GM23248 (cell line): Measurements from ENCODE around the gene GBF1. TPM values are rescaled to one million over a fixed set of nuclear protein-coding genes. Genes with fewer than 3 reads are reported as not detected.
A peak's percentile ranks its signal among the peaks of the same experiment; 100 is the strongest.

ENCODE experiments used
- DNase-seq: peaks from one replicate; pipeline ENCODE4 v3.0.0-alpha.2; 2015
- H2AFZ ChIP-seq: fragments of 200-600 bp; sonication (generic); 2 replicates; pipeline ENCODE4 v1.6.1; 2016; ENCODE audit warnings: antibody characterized with exemption
- H3F3A ChIP-seq: fragments of 200-600 bp; sonication (generic); 2 replicates; pipeline ENCODE4 v1.6.1; 2016; ENCODE audit warnings: mild to moderate bottlenecking, antibody characterized with exemption, mixed run types; ENCODE audit not compliant: insufficient read depth
- H3K27ac ChIP-seq: fragments of 200-600 bp; sonication (generic); 2 replicates; pipeline ENCODE4 v1.5.1; 2016; ENCODE audit warnings: mild to moderate bottlenecking
- H3K27me3 ChIP-seq: fragments of 200-600 bp; sonication (generic); replicated peaks from 2 replicates; pipeline ENCODE4 v1.6.1; 2016; ENCODE audit warnings: mild to moderate bottlenecking; ENCODE audit not compliant: insufficient read depth
- H3K36me3 ChIP-seq: fragments of 200-600 bp; sonication (generic); 2 replicates; pipeline ENCODE4 v1.6.1; 2016; ENCODE audit warnings: low read depth, mild to moderate bottlenecking
- H3K4me1 ChIP-seq: fragments of 200-600 bp; sonication (generic); 2 replicates; pipeline ENCODE4 v1.6.1; 2016; ENCODE audit warnings: mild to moderate bottlenecking; ENCODE audit not compliant: insufficient read depth
- H3K4me2 ChIP-seq: fragments of 200-600 bp; sonication (generic); one replicate; pipeline ENCODE4 v1.6.1; 2016; ENCODE audit warnings: mild to moderate bottlenecking; ENCODE audit not compliant: unreplicated experiment
- H3K4me3 ChIP-seq: fragments of 200-600 bp; sonication (generic); 2 replicates; pipeline ENCODE4 v1.5.1; 2016; ENCODE audit warnings: mild to moderate bottlenecking
- H3K79me2 ChIP-seq: fragments of 200-600 bp; sonication (generic); 2 replicates; pipeline ENCODE4 v1.6.1; 2016; ENCODE audit warnings: mild to moderate bottlenecking; ENCODE audit not compliant: insufficient read depth
- H3K9ac ChIP-seq: fragments of 200-600 bp; sonication (generic); 2 replicates; pipeline ENCODE4 v1.6.1; 2016; ENCODE audit warnings: mild to moderate bottlenecking
- H3K9me2 ChIP-seq: fragments of 200-600 bp; sonication (generic); 2 replicates; pipeline ENCODE4 v1.6.1; 2016; ENCODE audit warnings: mixed run types, mild to moderate bottlenecking, moderate library complexity; ENCODE audit not compliant: insufficient read depth
- H3K9me3 ChIP-seq: fragments of 200-600 bp; sonication (generic); one replicate; pipeline ENCODE4 v1.6.1; 2017; ENCODE audit warnings: low read depth
- H4K20me1 ChIP-seq: fragments of 200-600 bp; sonication (generic); 2 replicates; pipeline ENCODE4 v1.6.0; 2016; ENCODE audit not compliant: insufficient read depth
- EZH2 ChIP-seq: fragments of 200-600 bp; sonication (generic); IDR thresholded peaks from 2 replicates; pipeline ENCODE4 v1.6.1; 2018; ENCODE audit warnings: antibody characterized with exemption, mild to moderate bottlenecking; ENCODE audit not compliant: insufficient read depth, poor library complexity, severe bottlenecking
- EZH2phosphoT487 ChIP-seq: fragments of 200-600 bp; sonication (generic); IDR thresholded peaks from 2 replicates; pipeline ENCODE4 v1.6.1; 2018; ENCODE audit warnings: antibody characterized with exemption, moderate library complexity, mild to moderate bottlenecking, low read depth; ENCODE audit not compliant: insufficient read depth
- WGBS, 2 experiments: methylation state at CpG; one replicate each; pipeline ENCODE4 v1.1.6; 2015 to 2017; ENCODE audit warnings: low lambda C conversion rate in 2 of 2, low coverage in 1 of 2; ENCODE audit errors: missing lambda C conversion rate in 2 of 2; 5-methylcytosine and 5-hydroxymethylcytosine counted together
- in situ Hi-C: fragments of 300-500 bp; cut with MboI; formaldehyde crosslinking; loops from 2 replicates; pipeline ENCODE4 v1.15.0; 2020
- polyA plus RNA-seq: library from polyadenylated mRNA; unstranded; fragments of >200 nt; fragmentation: Nextera tagmentation; extraction: Ambion mirVana; gene quantifications from 2 replicates; pipeline ENCODE4 v1.2.1, GENCODE V29; 2016
- total RNA-seq: library from RNA; depleted of rRNA; stranded (reverse); fragments of >200 nt; shearing (Covaris generic); gene quantifications from 2 replicates; pipeline ENCODE4 v1.2.3, GENCODE V29; 2014

Gene GBF1
- total and polyA plus RNA-seq, 2 experiments from 2014 or later, result 29.8 to 43.9 TPM

DNA sequence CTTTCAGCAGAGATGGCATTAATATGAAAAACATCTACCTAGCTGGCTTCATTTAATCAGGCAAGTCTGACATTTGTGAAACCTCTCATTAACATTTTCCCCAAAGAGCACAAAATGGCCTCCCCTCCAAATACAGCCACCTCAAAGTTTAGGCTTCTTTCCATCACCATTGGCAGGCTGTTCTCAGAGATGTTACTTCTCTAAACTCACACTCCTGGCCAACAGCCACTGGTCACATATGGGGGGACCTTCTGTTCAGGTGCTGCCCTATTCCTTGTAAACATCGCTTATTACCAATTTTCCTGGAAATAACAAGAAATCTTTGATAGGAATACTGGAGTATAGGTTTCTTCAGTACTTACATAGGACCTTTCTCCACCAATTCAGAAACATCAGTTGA, 69.5 kb downstream of the GBF1 start:
- H3K27me3 ChIP-seq, result no peaks in the 10 kb centered on the region
- no peak overlapping the region for H3K4me2 ChIP-seq
- no peak for DNase-seq
- no peak overlapping the region for H2AFZ ChIP-seq
- H3K9me3 ChIP-seq, result no peaks in the 10 kb centered on the region
- no peak overlapping the region for H3K4me3 ChIP-seq
- H3K79me2 ChIP-seq, result peaks cover 100% of the 10 kb centered on the region
- H3K27ac ChIP-seq, result no peak overlapping the region
- H3F3A ChIP-seq, result peaks cover 32% of the 10 kb centered on the region
- peaks cover 8% of the 10 kb centered on the region for H4K20me1 ChIP-seq
- no peaks in the 10 kb centered on the region for H3K9me2 ChIP-seq
- TF ChIP-seq EZH2 (no peak), EZH2phosphoT487 (no peak)
- in situ Hi-C loops, result no loop called here
- peaks cover 41% of the 10 kb centered on the region for H3K4me1 ChIP-seq
- H3K36me3 ChIP-seq, result no peaks in the 10 kb centered on the region
- H3K9ac ChIP-seq, result no peak overlapping the region
- 88 to 97% methylated on average over 1 of the region's 1 CpG for WGBS, 2 experiments

DNA sequence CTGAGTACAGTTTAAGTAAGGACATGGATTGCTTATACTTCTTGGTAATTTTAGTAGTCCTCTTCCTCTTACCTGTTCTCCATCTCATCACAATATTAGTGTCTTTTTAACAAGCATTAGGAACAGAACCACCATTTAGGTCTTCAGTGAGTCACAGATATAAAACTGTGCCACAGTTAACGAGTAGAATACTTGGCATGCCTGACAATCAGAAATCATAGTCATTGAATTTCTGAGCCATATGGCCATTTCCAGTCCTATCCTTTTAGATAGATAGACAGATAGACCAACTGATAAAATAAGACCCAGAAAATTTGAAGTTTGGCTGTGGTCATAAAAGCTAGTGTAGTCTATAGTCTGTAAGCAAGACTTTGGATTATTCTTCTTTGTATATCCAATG, 71.1 kb downstream of the GBF1 start:
- TF ChIP-seq EZH2phosphoT487, result no peak
- TF ChIP-seq EZH2, result no peak
- Histone ChIP-seq H3K4me3 (no peak overlapping the region), H4K20me1 (peaks cover 12% of the 10 kb centered on the region), H2AFZ (no peak overlapping the region), H3K4me2 (no peak overlapping the region), H3K4me1 (peaks cover 25% of the 10 kb centered on the region), H3K27ac (no peak overlapping the region), H3K9me2 (no peaks in the 10 kb centered on the region), H3K79me2 (peaks cover 100% of the 10 kb centered on the region), H3K9me3 (no peaks in the 10 kb centered on the region), H3K27me3 (no peaks in the 10 kb centered on the region), H3F3A (peaks cover 16% of the 10 kb centered on the region), H3K36me3 (no peaks in the 10 kb centered on the region), H3K9ac (no peak overlapping the region)
- no peak for DNase-seq
- 81 to 97% methylated on average over 1 of the region's 1 CpG for WGBS, 2 experiments
- in situ Hi-C loops, result no loop called here

DNA sequence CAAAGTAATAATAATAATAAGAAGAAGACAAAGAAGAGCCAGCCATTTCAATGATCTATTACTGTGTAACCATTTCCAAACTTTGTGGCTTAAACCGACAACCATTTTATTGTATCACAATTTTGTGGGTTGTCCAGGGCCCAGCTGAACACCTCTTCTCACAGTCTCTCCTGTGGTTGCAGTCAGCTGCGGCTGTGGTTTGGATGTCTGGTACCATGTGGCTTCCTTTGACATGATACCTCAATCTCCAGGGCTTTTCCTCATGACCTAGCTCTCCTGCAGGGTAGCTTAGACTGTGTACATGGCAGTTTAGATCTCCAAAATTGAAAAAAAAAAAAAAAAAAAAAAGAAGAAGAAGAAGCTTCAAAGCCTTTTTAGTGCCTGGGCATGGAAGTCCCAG, 77.6 kb downstream of the GBF1 start:
- H3K4me2 ChIP-seq, result no peak overlapping the region
- H3K9ac ChIP-seq, result no peak overlapping the region
- no peaks in the 10 kb centered on the region for H3F3A ChIP-seq
- H3K4me1 ChIP-seq, result peaks cover 8% of the 10 kb centered on the region; the same call in 1 of the 2 replicates
- peaks cover 100% of the 10 kb centered on the region for H3K79me2 ChIP-seq
- H3K27ac ChIP-seq, result no peak overlapping the region
- WGBS, 2 experiments, result 69 to 88% methylated on average over 2 of the region's 2 CpGs
- no peak overlapping the region for H3K4me3 ChIP-seq
- H3K36me3 ChIP-seq, result no peaks in the 10 kb centered on the region
- no peak overlapping the region for H2AFZ ChIP-seq
- TF ChIP-seq EZH2 (no peak), EZH2phosphoT487 (no peak)
- in situ Hi-C loops, result no loop called here
- H4K20me1 ChIP-seq, result peaks cover 5% of the 10 kb centered on the region; the same call in 1 of the 2 replicates
- H3K27me3 ChIP-seq, result no peaks in the 10 kb centered on the region
- no peaks in the 10 kb centered on the region for H3K9me2 ChIP-seq
- no peaks in the 10 kb centered on the region for H3K9me3 ChIP-seq
- no peak for DNase-seq

DNA sequence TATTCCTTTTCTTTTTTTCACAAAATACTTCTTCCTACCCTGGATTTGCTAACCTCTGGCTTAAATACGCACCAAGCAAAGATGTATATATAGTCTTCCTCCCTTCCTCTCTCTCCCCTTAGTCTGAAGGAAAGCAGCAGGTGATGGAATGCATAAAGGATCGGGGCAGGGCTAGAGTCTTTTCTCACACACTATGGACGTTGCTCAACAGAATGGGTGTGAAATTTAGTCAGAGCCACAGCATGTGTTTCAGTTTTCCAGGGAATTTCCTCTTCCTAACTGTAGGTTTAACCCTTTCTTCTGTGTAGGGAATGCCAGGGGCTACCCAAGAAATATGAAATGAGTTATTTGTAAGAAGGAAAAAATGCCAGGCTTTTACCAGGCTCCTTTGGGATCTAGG, 78.7 kb downstream of the GBF1 start:
- H3K27ac ChIP-seq, result no peak overlapping the region
- peaks cover 5% of the 10 kb centered on the region; the same call in 1 of the 2 replicates for H4K20me1 ChIP-seq
- H3K79me2 ChIP-seq, result peaks cover 100% of the 10 kb centered on the region
- TF ChIP-seq EZH2 (no peak), EZH2phosphoT487 (no peak)
- H3K27me3 ChIP-seq, result no peaks in the 10 kb centered on the region
- no peaks in the 10 kb centered on the region for H3K9me3 ChIP-seq
- peaks cover 8% of the 10 kb centered on the region; the same call in 1 of the 2 replicates for H3K4me1 ChIP-seq
- WGBS, 2 experiments, result 24 to 26% methylated on average over 3 of the region's 3 CpGs
- H3K36me3 ChIP-seq, result no peaks in the 10 kb centered on the region
- in situ Hi-C loops, result no loop called here
- H3K9ac ChIP-seq, result no peak overlapping the region
- no peaks in the 10 kb centered on the region for H3K9me2 ChIP-seq
- no peak overlapping the region for H2AFZ ChIP-seq
- H3K4me3 ChIP-seq, result no peak overlapping the region
- no peak overlapping the region for H3K4me2 ChIP-seq
- no peaks in the 10 kb centered on the region for H3F3A ChIP-seq
- DNase-seq, result peak; percentile 52

DNA sequence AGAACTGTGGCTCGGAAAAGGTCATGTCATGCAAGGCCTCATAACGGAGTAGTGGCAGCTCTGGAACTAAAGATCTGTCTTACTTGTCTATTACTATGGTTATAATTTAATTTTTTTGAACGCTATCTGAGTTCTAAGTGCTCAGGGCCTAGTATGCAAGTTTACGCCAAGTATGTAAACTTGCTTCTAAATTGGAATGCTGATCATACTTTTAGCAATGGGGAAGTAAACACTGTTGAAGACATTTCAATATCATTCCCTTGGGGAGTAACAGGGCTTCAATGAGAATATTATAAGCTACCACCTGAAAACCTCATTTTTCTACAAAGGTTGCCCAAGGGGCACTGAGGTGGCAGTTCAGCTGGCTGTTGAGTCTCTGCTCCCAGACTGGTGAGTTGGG, 80.7 kb downstream of the GBF1 start:
- H3K4me2 ChIP-seq, result no peak overlapping the region

More for the DNA sequence above, 80.7 kb downstream of the GBF1 start:
- no peak for TF ChIP-seq EZH2phosphoT487
- TF ChIP-seq EZH2, result no peak
- no peak overlapping the region for H3K4me3 ChIP-seq
- no peaks in the 10 kb centered on the region for H3K9me3 ChIP-seq
- no peaks in the 10 kb centered on the region for H3K27me3 ChIP-seq
- no peaks in the 10 kb centered on the region for H3K9me2 ChIP-seq
- peaks cover 8% of the 10 kb centered on the region; the same call in 1 of the 2 replicates for H3K4me1 ChIP-seq
- 98 to 100% methylated on average over 4 of the region's 4 CpGs for WGBS, 2 experiments
- peaks cover 3% of the 10 kb centered on the region; the same call in 1 of the 2 replicates for H4K20me1 ChIP-seq
- no peak overlapping the region for H3K27ac ChIP-seq
- no peak overlapping the region for H3K9ac ChIP-seq
- H2AFZ ChIP-seq, result no peak overlapping the region
- H3K79me2 ChIP-seq, result peaks cover 100% of the 10 kb centered on the region
- H3F3A ChIP-seq, result no peaks in the 10 kb centered on the region
- in situ Hi-C loops, result no loop called here
- no peaks in the 10 kb centered on the region for H3K36me3 ChIP-seq
- DNase-seq, result no peak
